Common myeloid progenitor, CD34-positive (primary cell): ENCODE results near the gene CXorf38.

Experiments
- CTCF ChIA-PET: fragments of 350-600 bp; sonication (Branson Sonifier 250); formaldehyde crosslinking; loops from one replicate; lab custom pipeline; 2021; ENCODE audit warnings: antibody characterized with exemption; lab: Charles Lee
- POLR2A ChIA-PET: fragments of 350-600 bp; sonication (Branson Sonifier 250); formaldehyde crosslinking; loops from one replicate; lab custom pipeline; 2021; ENCODE audit warnings: antibody characterized with exemption; lab: Charles Lee
- DNase-seq, 3 donors: peaks; one replicate each; pipeline versions ENCODE4 v3.0.0 to v3.0.0-alpha.2; 2013
- H3K27ac ChIP-seq, 2 experiments: 1 replicate in 1 of 2; 2 replicates in 1 of 2; pipeline ENCODE4 v1.7.0; 2013; ENCODE audit warnings: inconsistent platforms in 2 of 2, low read length in 2 of 2, mild to moderate bottlenecking in 2 of 2, low read depth in 1 of 2, moderate library complexity in 1 of 2; ENCODE audit not compliant: severe bottlenecking in 2 of 2, insufficient read depth in 1 of 2, poor library complexity in 1 of 2
- H3K27me3 ChIP-seq, 5 experiments: replicated peaks in 2 of 5; 1 replicate in 3 of 5; 2 replicates in 2 of 5; pipeline versions ENCODE4 v1.6.1 to v1.7.0; 2013; ENCODE audit warnings: low read length in 4 of 5, mild to moderate bottlenecking in 2 of 5, moderate library complexity in 2 of 5, inconsistent platforms in 1 of 5; ENCODE audit not compliant: insufficient read depth in 5 of 5, control insufficient read depth in 4 of 5
- H3K36me3 ChIP-seq, 4 experiments: 1 replicate in 2 of 4; 2 replicates in 2 of 4; pipeline versions ENCODE4 v1.6.1 to v1.7.0; 2013; ENCODE audit warnings: low read length in 3 of 4, control low read depth in 1 of 4, mild to moderate bottlenecking in 1 of 4; ENCODE audit not compliant: control insufficient read depth in 4 of 4, insufficient read depth in 4 of 4
- H3K4me1 ChIP-seq, 4 experiments: 1 replicate in 3 of 4; 2 replicates in 1 of 4; pipeline versions ENCODE4 v1.6.1 to v1.7.1; 2013; ENCODE audit warnings: low read length in 3 of 4, mild to moderate bottlenecking in 3 of 4, control low read depth in 1 of 4, inconsistent platforms in 1 of 4, moderate library complexity in 1 of 4; ENCODE audit not compliant: control insufficient read depth in 4 of 4, insufficient read depth in 4 of 4; ENCODE audit errors: control extremely low read depth in 1 of 4
- H3K4me3 ChIP-seq, 7 experiments: 1 replicate in 4 of 7; 2 replicates in 3 of 7; pipeline versions ENCODE4 v1.5.1 to v1.7.0; 2013; ENCODE audit warnings: mild to moderate bottlenecking in 7 of 7, low read length in 6 of 7, moderate library complexity in 6 of 7, inconsistent platforms in 2 of 7, low read depth in 2 of 7, control low read depth in 1 of 7; ENCODE audit not compliant: insufficient read depth in 4 of 7, control insufficient read depth in 1 of 7; ENCODE audit errors: extremely low read depth in 1 of 7
- H3K9me3 ChIP-seq, 5 experiments: 1 replicate in 4 of 5; 2 replicates in 1 of 5; pipeline versions ENCODE4 v1.6.1 to v1.7.1; 2013; ENCODE audit warnings: low read length in 4 of 5, mild to moderate bottlenecking in 2 of 5, inconsistent platforms in 1 of 5, low read depth in 1 of 5, moderate library complexity in 1 of 5; ENCODE audit not compliant: control insufficient read depth in 4 of 5, insufficient read depth in 2 of 5; ENCODE audit errors: control extremely low read depth in 1 of 5
- WGBS: methylation state at CpG from one replicate; pipeline ENCODE4 v1.1.5; 2013; ENCODE audit not compliant: insufficient coverage; 5-methylcytosine and 5-hydroxymethylcytosine counted together

The CXorf38 gene

GRCh38 chrX:40637687-40638086 lies 9.7 kb downstream of the CXorf38 start:
- H3K9me3 ChIP-seq: no peaks in the 10 kb centered on the region
- ChIA-PET CTCF (no interaction called here), POLR2A (no interaction called here)
- peaks cover 0 to 6% (median 0%) of the 10 kb centered on the region in 4 experiments for H3K4me1 ChIP-seq
- no peak for DNase-seq
- peaks cover 5 to 67% (median 37%) of the 10 kb centered on the region in 4 experiments for H3K36me3 ChIP-seq
- H3K4me3 ChIP-seq: no peak overlapping the region
- WGBS: 100% methylated on average over 1 of the region's 3 CpGs
- peaks cover 0 to 24% (median 0%) of the 10 kb centered on the region in 5 experiments for H3K27me3 ChIP-seq
- H3K27ac ChIP-seq: no peak overlapping the region

- Histone ChIP-seq H3K4me3 (no peak overlapping the region), H3K9me3 (no peaks in the 10 kb centered on the region), H3K27me3 (peaks cover 0 to 29% (median 0%) of the 10 kb centered on the region in 5 experiments), H3K36me3 (peaks cover 3 to 77% (median 47%) of the 10 kb centered on the region in 4 experiments), H3K4me1 (no peaks in the 10 kb centered on the region), H3K27ac (no peak overlapping the region)
- 93% methylated on average over 3 of the region's 4 CpGs for WGBS
- no peak for DNase-seq
- CTCF ChIA-PET: interaction anchor here (0.8 to 1.4 kb wide), 2 partner anchors 10 to 11 kb away, joined by 3 to 4 read pairs; no protein-coding TSS in a partner anchor
- POLR2A ChIA-PET: no interaction called here
These were observed 15.2 kb downstream of the CXorf38 start for GRCh38 chrX:40632199-40632598.

- Histone ChIP-seq H3K4me3 (no peak overlapping the region), H3K9me3 (peaks cover 0 to 4% (median 0%) of the 10 kb centered on the region in 5 experiments), H3K4me1 (no peaks in the 10 kb centered on the region), H3K27ac (no peak overlapping the region), H3K36me3 (peaks cover 6 to 51% (median 30%) of the 10 kb centered on the region in 4 experiments), H3K27me3 (peaks cover 0 to 27% (median 0%) of the 10 kb centered on the region in 5 experiments)
- 100% methylated on average over 4 of the region's 5 CpGs for WGBS
- ChIA-PET CTCF (interaction anchor here (1.0 kb wide), 1 partner anchor 59 kb away, joined by 3 read pairs; no protein-coding TSS in a partner anchor), POLR2A (no interaction called here)
- DNase-seq: no peak
These were observed 18.9 kb downstream of the CXorf38 start for GRCh38 chrX:40628506-40628905.

- H3K9me3 ChIP-seq: peaks cover 0 to 11% (median 0%) of the 10 kb centered on the region in 5 experiments
- no peaks in the 10 kb centered on the region for H3K4me1 ChIP-seq
- ChIA-PET POLR2A (no interaction called here), CTCF (interaction anchor here (0.9 kb wide), 1 partner anchor 81 kb away, joined by 3 read pairs; no protein-coding TSS in a partner anchor)
- 100% methylated on average over 3 of the region's 4 CpGs for WGBS
- DNase-seq: no peak
- H3K27me3 ChIP-seq: peaks cover 0 to 29% (median 0%) of the 10 kb centered on the region in 5 experiments
- peaks cover 4 to 26% (median 15%) of the 10 kb centered on the region in 4 experiments for H3K36me3 ChIP-seq
- no peak overlapping the region for H3K4me3 ChIP-seq
- no peak overlapping the region for H3K27ac ChIP-seq
These were observed 22.1 kb downstream of the CXorf38 start for GRCh38 chrX:40625294-40625693.

GRCh38 chrX:40623665-40624064 lies 23.7 kb downstream of the CXorf38 start:
- CTCF ChIA-PET: no interaction called here
- POLR2A ChIA-PET: interaction anchor here (0.6 kb wide), 1 partner anchor 43 kb away, joined by 3 read pairs; the partner anchor contains the start of gene ATP6AP2
- Histone ChIP-seq H3K9me3 (peaks cover 0 to 11% (median 0%) of the 10 kb centered on the region in 5 experiments), H3K4me1 (no peaks in the 10 kb centered on the region), H3K36me3 (peaks cover 2 to 14% (median 8%) of the 10 kb centered on the region in 4 experiments), H3K27me3 (peaks cover 0 to 29% (median 0%) of the 10 kb centered on the region in 5 experiments), H3K4me3 (no peak overlapping the region), H3K27ac (no peak overlapping the region)
- DNase-seq: no peak
- 87% methylated on average over 32 of the region's 32 CpGs for WGBS

GRCh38 chrX:40623139-40623536 lies 24.2 kb downstream of the CXorf38 start, which contains the start of gene MPC1L:
TSS of gene MPC1L (plus strand) at chrX:40623428. CDS start at chrX:40623566, 138 bp downstream.
- H3K36me3 ChIP-seq: peaks cover 0 to 9% (median 5%) of the 10 kb centered on the region in 4 experiments
- no peak for DNase-seq
- no peak within 1 kb of the TSS for H3K4me3 ChIP-seq
- H3K27ac ChIP-seq: no peak within 1 kb of the TSS
- H3K27me3 ChIP-seq: peaks cover 0 to 30% (median 0%) of the 10 kb centered on the region in 5 experiments
- ChIA-PET POLR2A (no interaction called here), CTCF (no interaction called here)
- no peaks in the 10 kb centered on the region for H3K4me1 ChIP-seq
- WGBS: 87% methylated on average over 38 of the region's 38 CpGs
- H3K9me3 ChIP-seq: peaks cover 0 to 11% (median 0%) of the 10 kb centered on the region in 5 experiments

GRCh38 chrX:40622479-40623138 lies 24.8 kb downstream of the CXorf38 start:
- WGBS: 88% methylated on average over 14 of the region's 18 CpGs
- Histone ChIP-seq H3K27ac (no peak overlapping the region), H3K27me3 (peaks cover 0 to 32% (median 0%) of the 10 kb centered on the region in 5 experiments), H3K4me3 (no peak overlapping the region), H3K9me3 (peaks cover 0 to 11% (median 0%) of the 10 kb centered on the region in 5 experiments), H3K36me3 (peaks cover 0 to 8% (median 3%) of the 10 kb centered on the region in 4 experiments), H3K4me1 (no peaks in the 10 kb centered on the region)
- CTCF ChIA-PET: interaction anchor here (1.5 kb wide), 1 partner anchor 10 kb away, joined by 3 read pairs; no protein-coding TSS in a partner anchor
- no peak for DNase-seq
- POLR2A ChIA-PET: no interaction called here
